Endothelial cell of umbilical vein (primary cell): ENCODE results near the gene SMOC2. TPM values are rescaled to one million over a fixed set of nuclear protein-coding genes. Genes with fewer than 3 reads are reported as not detected.

Experiments
- BruUV-seq: library from RNA; stranded (reverse); fragments of 400-500 nt; replicated peaks from 2 replicates; lab custom pipeline; 2021; lab: Mats Ljungman, UMichigan
- CTCF ChIA-PET: fragments of 300-600, 350-600 bp; sonication (Branson Sonifier 250); formaldehyde crosslinking; loops from one replicate; lab custom pipeline; 2021; ENCODE audit warnings: antibody characterized with exemption, inconsistent platforms; lab: Charles Lee
- POLR2A ChIA-PET: fragments of 300-600, 350-600 bp; sonication (Branson Sonifier 250); formaldehyde crosslinking; loops from one replicate; lab custom pipeline; 2021; ENCODE audit warnings: antibody characterized with exemption, inconsistent platforms; lab: Charles Lee
- DNase-seq: peaks from one replicate; pipeline ENCODE4 v3.0.0-alpha.2; 2011; ENCODE audit warnings: low read depth, low spot score
- FAIRE-seq: peaks from 2 replicates; lab custom pipeline; 2011; peaks lifted over from hg19 to GRCh38; lab: Jason Lieb, UNC
- H2AFZ ChIP-seq: 2 replicates; pipeline ENCODE4 v1.6.0; 2012; ENCODE audit warnings: low read depth, low read length, control low read depth, inconsistent platforms
- H3K27ac ChIP-seq: 2 replicates; pipeline ENCODE4 v1.5.1; 2011; ENCODE audit warnings: low read depth, mild to moderate bottlenecking, control low read depth, low read length, moderate library complexity; ENCODE audit not compliant: insufficient read depth
- H3K27me3 ChIP-seq, 2 experiments: 2 replicates each; pipeline versions ENCODE4 v1.6.0 to v1.6.1; 2011; ENCODE audit warnings: low read length in 2 of 2, mixed read lengths in 1 of 2; ENCODE audit not compliant: control insufficient read depth in 2 of 2, insufficient read depth in 2 of 2
- H3K36me3 ChIP-seq, 2 experiments: 2 replicates in 1 of 2; 3 replicates in 1 of 2; pipeline ENCODE4 v1.5.1; 2011; ENCODE audit warnings: low read length in 2 of 2, mild to moderate bottlenecking in 1 of 2, moderate library complexity in 1 of 2; ENCODE audit not compliant: control insufficient read depth in 2 of 2, insufficient read depth in 2 of 2; ENCODE audit errors: extremely low read depth in 1 of 2
- H3K4me1 ChIP-seq: 3 replicates; pipeline ENCODE4 v1.5.1; 2011; ENCODE audit warnings: mild to moderate bottlenecking, low read length; ENCODE audit not compliant: control insufficient read depth, insufficient read depth; ENCODE audit errors: extremely low read depth
- H3K4me2 ChIP-seq: 2 replicates; pipeline ENCODE4 v1.6.1; 2011; ENCODE audit warnings: low read length, control low read depth, mixed read lengths; ENCODE audit not compliant: insufficient read depth
- H3K4me3 ChIP-seq, 3 experiments: fragments of 200-600 bp in 1 of 3; sonication (generic), shearing (Covaris generic) in 1 of 3; replicated peaks in 1 of 3; 2 replicates each; pipeline ENCODE4 v1.5.1; 2011 to 2016; ENCODE audit warnings: control low read depth in 3 of 3, low read length in 3 of 3, mild to moderate bottlenecking in 2 of 3, inconsistent platforms in 1 of 3, low read depth in 1 of 3, moderate library complexity in 1 of 3; ENCODE audit not compliant: insufficient read depth in 1 of 3
- H3K79me2 ChIP-seq: 2 replicates; pipeline ENCODE4 v1.6.0; 2012; ENCODE audit warnings: low read length, inconsistent platforms; ENCODE audit not compliant: control insufficient read depth, insufficient read depth
- H3K9ac ChIP-seq: replicated peaks from 2 replicates; pipeline ENCODE3; 2011; ENCODE audit warnings: low read length, control low read depth; ENCODE audit not compliant: insufficient read depth; ENCODE audit errors: extremely low read depth
- H3K9me1 ChIP-seq: replicated peaks from 3 replicates; pipeline ENCODE4 v1.6.0; 2011; ENCODE audit warnings: mild to moderate bottlenecking, low read length; ENCODE audit not compliant: control insufficient read depth, insufficient read depth; ENCODE audit errors: extremely low read depth
- H3K9me3 ChIP-seq: replicated peaks from 2 replicates; pipeline ENCODE4 v1.5.1; 2012; ENCODE audit warnings: low read length, inconsistent platforms; ENCODE audit not compliant: control insufficient read depth, insufficient read depth
- H4K20me1 ChIP-seq: replicated peaks from 2 replicates; pipeline ENCODE3; 2011; ENCODE audit warnings: mild to moderate bottlenecking, low read length; ENCODE audit not compliant: control insufficient read depth, insufficient read depth; ENCODE audit errors: extremely low read depth
- EZH2 ChIP-seq: IDR thresholded peaks from 2 replicates; pipeline ENCODE4 v1.6.1; 2012; ENCODE audit warnings: borderline replicate concordance, low read depth, mild to moderate bottlenecking, moderate library complexity, low read length, inconsistent platforms; ENCODE audit not compliant: severe bottlenecking
- FOS ChIP-seq: IDR thresholded peaks from 2 replicates; pipeline ENCODE4 v1.6.1; 2011; ENCODE audit warnings: mild to moderate bottlenecking, low read length, moderate library complexity, borderline replicate concordance; ENCODE audit not compliant: insufficient read depth
- GATA2 ChIP-seq: IDR thresholded peaks from 2 replicates; pipeline ENCODE4 v1.7.0; 2011; ENCODE audit warnings: low read depth, mild to moderate bottlenecking, moderate library complexity, mixed read lengths, low read length; ENCODE audit not compliant: insufficient read length, insufficient read depth
- JUN ChIP-seq: IDR thresholded peaks from 2 replicates; pipeline ENCODE4 v1.6.1; 2011; ENCODE audit warnings: borderline replicate concordance, low read depth; ENCODE audit not compliant: insufficient read length, insufficient read depth
- MYC ChIP-seq: IDR thresholded peaks from one replicate; pipeline ENCODE4 v1.6.1; 2011; ENCODE audit warnings: mild to moderate bottlenecking, low read depth, low read length
- POLR2A ChIP-seq: IDR thresholded peaks from 2 replicates; pipeline ENCODE4 v1.6.1; 2012; ENCODE audit warnings: low read depth, mild to moderate bottlenecking, control low read depth, low read length
- POLR2AphosphoS5 ChIP-seq: IDR thresholded peaks from 2 replicates; pipeline ENCODE4 v1.6.1; 2012; ENCODE audit warnings: low read depth, mild to moderate bottlenecking, control low read depth, low read length, moderate library complexity; ENCODE audit not compliant: insufficient read depth
- dilution Hi-C: fragments of 300-500 bp; cut with MboI; formaldehyde crosslinking; loops from one replicate; pipeline ENCODE4 v1.15.0; 2019; ENCODE audit warnings: low sequenced_read_pairs; ENCODE audit not compliant: extremely low pct_ligation_motif_present
- intact Hi-C: fragments of 100-400 bp; cut with micrococcal nuclease; formaldehyde crosslinking; loops from one replicate; pipeline ENCODE4 v1.10.0; 2022
- polyA plus RNA-seq, 4 experiments: library from polyadenylated mRNA; depleted of rRNA in 3 of 4; stranded (reverse) in 3 of 4; unstranded in 1 of 4; fragments of >200 nt; gene quantifications; 2 replicates each; pipeline versions ENCODE4 v1.2.1 to v1.2.3, GENCODE V29; 2011 to 2012; ENCODE audit warnings: missing spikeins in 1 of 4
- total RNA-seq: library from RNA; stranded (reverse); gene quantifications from 2 replicates; pipeline ENCODE4 v1.2.3, GENCODE V29; 2021
- TF ChIP-seq, protein P1 (sequence below), 2 donors: IDR thresholded peaks; 1 replicate in 1 of 2; 2 replicates in 1 of 2; pipeline ENCODE4 v1.5.1; 2011; ENCODE audit warnings: low read length in 2 of 2, mild to moderate bottlenecking in 2 of 2, moderate library complexity in 2 of 2, control low read depth in 1 of 2, inconsistent platforms in 1 of 2, low read depth in 1 of 2; ENCODE audit not compliant: insufficient read depth in 1 of 2; ENCODE audit errors: extremely low read depth in 1 of 2
- TF ChIP-seq, protein P2 (sequence below): IDR thresholded peaks from 2 replicates; pipeline ENCODE4 v1.6.1; 2011; ENCODE audit not compliant: insufficient read depth, insufficient read length

Gene SMOC2
- total and polyA plus RNA-seq, 2 donors (not counting 3 experiments of a cell fraction or from before 2014, with no cell fraction given), result not detected

- H3K9me3 ChIP-seq, result peaks cover 5% of the 10 kb centered on the region
- no peaks in the 10 kb centered on the region for H3K4me1 ChIP-seq
- no peak overlapping the region for H3K9ac ChIP-seq
- ChIA-PET POLR2A (no interaction called here), CTCF (no interaction called here)
- H4K20me1 ChIP-seq, result no peaks in the 10 kb centered on the region
- intact Hi-C loops (no loop called here), dilution Hi-C loops (no loop called here)
- H3K27me3 ChIP-seq, result no peaks in the 10 kb centered on the region
- H3K4me2 ChIP-seq, result no peak overlapping the region
- no peaks in the 10 kb centered on the region for H3K79me2 ChIP-seq
- DNase-seq (no peak), FAIRE-seq (no peak)
- BruUV-seq, result no TSS peak
- H2AFZ ChIP-seq, result no peak overlapping the region
- H3K4me3 ChIP-seq, result no peak overlapping the region
- TF ChIP-seq POLR2AphosphoS5, result no peak
- no peak for TF ChIP-seq POLR2A
- TF ChIP-seq EZH2, result no peak
- TF ChIP-seq, protein P1, sequence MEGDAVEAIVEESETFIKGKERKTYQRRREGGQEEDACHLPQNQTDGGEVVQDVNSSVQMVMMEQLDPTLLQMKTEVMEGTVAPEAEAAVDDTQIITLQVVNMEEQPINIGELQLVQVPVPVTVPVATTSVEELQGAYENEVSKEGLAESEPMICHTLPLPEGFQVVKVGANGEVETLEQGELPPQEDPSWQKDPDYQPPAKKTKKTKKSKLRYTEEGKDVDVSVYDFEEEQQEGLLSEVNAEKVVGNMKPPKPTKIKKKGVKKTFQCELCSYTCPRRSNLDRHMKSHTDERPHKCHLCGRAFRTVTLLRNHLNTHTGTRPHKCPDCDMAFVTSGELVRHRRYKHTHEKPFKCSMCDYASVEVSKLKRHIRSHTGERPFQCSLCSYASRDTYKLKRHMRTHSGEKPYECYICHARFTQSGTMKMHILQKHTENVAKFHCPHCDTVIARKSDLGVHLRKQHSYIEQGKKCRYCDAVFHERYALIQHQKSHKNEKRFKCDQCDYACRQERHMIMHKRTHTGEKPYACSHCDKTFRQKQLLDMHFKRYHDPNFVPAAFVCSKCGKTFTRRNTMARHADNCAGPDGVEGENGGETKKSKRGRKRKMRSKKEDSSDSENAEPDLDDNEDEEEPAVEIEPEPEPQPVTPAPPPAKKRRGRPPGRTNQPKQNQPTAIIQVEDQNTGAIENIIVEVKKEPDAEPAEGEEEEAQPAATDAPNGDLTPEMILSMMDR (IDR thresholded peaks at IDR 0.05; ENCODE audit: extremely low read depth in 1 of 2, insufficient read depth in 1 of 2, low read depth in 1 of 2, low read length in 2 of 2), result no peak
- TF ChIP-seq FOS, result no peak
- no peak overlapping the region for H3K27ac ChIP-seq
- H3K9me1 ChIP-seq, result no peaks in the 10 kb centered on the region
- no peaks in the 10 kb centered on the region for H3K36me3 ChIP-seq
Measured at GRCh38 chr6:168684906-168685305, 243.9 kb downstream of the SMOC2 start.

DNA sequence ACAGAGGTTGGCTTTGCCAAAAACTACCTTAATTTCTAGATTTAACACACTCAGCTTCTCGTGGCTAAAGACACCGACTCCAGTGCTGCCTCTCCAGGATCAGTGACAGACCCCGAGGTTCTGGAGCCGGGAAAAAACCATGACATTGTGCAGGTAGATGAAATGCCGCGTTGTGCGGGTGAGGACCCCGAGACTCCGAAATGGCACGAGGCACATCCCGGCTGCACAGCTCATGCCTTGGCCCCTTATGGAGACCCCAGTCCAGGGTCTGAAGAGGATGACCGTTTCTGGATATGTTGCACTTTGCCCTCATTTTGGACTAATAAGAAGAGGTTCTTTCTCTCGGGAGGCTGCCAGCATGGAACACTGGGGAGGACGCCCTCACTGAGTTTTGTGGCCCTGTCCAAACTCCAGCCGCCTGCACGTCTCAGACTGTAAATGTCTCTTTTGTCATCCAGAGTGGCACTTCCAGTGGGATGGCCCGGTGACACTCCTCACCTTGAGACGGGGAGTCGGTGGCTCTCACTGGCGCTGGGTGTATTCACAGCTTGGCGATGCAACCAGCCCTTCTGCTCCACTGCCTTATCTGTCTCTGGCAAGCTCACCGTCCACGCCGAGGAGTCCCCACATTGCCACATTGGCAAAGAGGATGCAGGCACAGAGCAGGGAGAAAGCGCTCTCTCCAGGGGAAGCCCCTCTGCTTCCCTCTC, 245.2 kb downstream of the SMOC2 start:
- TF ChIP-seq MYC (no peak), POLR2AphosphoS5 (no peak), POLR2A (no peak), FOS (no peak), EZH2 (no peak), JUN (no peak), GATA2 (no peak)
- TF ChIP-seq, protein P2, sequence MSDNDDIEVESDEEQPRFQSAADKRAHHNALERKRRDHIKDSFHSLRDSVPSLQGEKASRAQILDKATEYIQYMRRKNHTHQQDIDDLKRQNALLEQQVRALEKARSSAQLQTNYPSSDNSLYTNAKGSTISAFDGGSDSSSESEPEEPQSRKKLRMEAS, result no peak
- TF ChIP-seq, protein P1 (IDR thresholded peaks at IDR 0.05; ENCODE audit: extremely low read depth in 1 of 2, insufficient read depth in 1 of 2, low read depth in 1 of 2, low read length in 2 of 2), result no peak
- FAIRE-seq (no peak), DNase-seq (no peak)
- H3K9me1 ChIP-seq, result no peaks in the 10 kb centered on the region
- no peaks in the 10 kb centered on the region for H3K36me3 ChIP-seq
- intact Hi-C loops (no loop called here), dilution Hi-C loops (no loop called here)
- H3K9ac ChIP-seq, result no peak overlapping the region
- no TSS peak for BruUV-seq
- H3K4me2 ChIP-seq, result no peak overlapping the region
- no peak overlapping the region for H2AFZ ChIP-seq
- CTCF ChIA-PET, result no interaction called here
- H3K79me2 ChIP-seq, result no peaks in the 10 kb centered on the region
- no peaks in the 10 kb centered on the region for H4K20me1 ChIP-seq
- peaks cover 5% of the 10 kb centered on the region for H3K9me3 ChIP-seq
- H3K4me1 ChIP-seq, result no peaks in the 10 kb centered on the region
- no peaks in the 10 kb centered on the region for H3K27me3 ChIP-seq
- POLR2A ChIA-PET, result no interaction called here
- no peak overlapping the region for H3K4me3 ChIP-seq
- no peak overlapping the region for H3K27ac ChIP-seq
